GM21367 (cell line): Measurements from ENCODE around the gene HOXC13.

Experiments
- ATAC-seq: cut with Tn5 transposase; IDR thresholded peaks from one replicate; pipeline ENCODE4 v1.9.1; 2021; ENCODE audit not compliant: unreplicated experiment

The HOXC13 gene

DNA sequence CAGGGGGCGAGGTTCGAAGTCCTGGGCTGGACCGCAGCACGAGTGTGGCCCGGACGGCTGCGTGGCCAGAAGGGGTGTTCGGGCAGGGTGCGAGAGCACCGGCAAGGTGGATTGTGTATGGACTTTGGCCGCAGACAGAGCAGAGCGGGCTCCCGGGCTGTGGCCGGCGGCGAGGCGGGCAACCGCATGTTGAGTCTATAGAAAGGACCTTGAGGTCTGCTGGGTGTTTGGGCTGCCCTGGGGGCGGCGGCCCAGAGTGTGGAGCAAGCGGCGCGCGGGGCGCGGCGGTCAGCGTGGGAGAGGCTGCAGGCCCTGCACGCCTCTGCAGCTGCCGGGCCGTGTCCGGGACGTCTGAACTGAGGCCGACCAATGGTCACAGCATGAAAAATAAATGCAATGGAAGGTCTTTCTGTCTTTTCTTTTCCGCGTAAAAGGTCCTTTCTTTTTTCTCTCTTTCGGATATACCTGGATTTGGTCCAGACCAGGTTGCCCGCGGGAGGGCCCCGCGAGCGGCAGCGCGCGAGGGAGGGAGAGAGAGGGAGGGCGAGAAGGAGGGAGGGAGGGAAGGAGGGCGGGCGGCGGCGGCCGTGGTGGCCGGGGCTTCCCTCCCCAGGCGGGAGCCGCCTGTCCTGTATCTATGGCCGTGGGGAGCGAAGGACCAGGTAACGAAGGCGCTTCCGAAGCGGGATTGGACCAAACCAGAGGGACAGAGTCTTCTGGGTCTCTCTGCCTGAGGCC, 55.8 kb downstream of the HOXC13 start:
- no peak for ATAC-seq

GRCh38 chr12:53995002-53995377, 56.4 kb downstream of the HOXC13 start:
- no peak for ATAC-seq

- no peak for ATAC-seq
These were observed 57.0 kb downstream of the HOXC13 start for GRCh38 chr12:53995378-53996239.
